Activated CD8-positive, alpha-beta memory T cell treated with anti-CD3 and anti-CD28 coated beads, Interleukin-2, amount 50 U/mL, for 1 hour (primary cell): ENCODE measurements around the gene MAD1L1.
"Not testable (repeated sequence)": the region's sequence is repeated elsewhere in the genome, so short reads cannot be mapped to it uniquely, and the experiment has no call there.

ENCODE experiments used
- DNase-seq: peaks from one replicate; pipeline ENCODE4 v3.0.0-alpha.2; 2020; ENCODE audit errors: extremely low read depth

The MAD1L1 gene

DNA sequence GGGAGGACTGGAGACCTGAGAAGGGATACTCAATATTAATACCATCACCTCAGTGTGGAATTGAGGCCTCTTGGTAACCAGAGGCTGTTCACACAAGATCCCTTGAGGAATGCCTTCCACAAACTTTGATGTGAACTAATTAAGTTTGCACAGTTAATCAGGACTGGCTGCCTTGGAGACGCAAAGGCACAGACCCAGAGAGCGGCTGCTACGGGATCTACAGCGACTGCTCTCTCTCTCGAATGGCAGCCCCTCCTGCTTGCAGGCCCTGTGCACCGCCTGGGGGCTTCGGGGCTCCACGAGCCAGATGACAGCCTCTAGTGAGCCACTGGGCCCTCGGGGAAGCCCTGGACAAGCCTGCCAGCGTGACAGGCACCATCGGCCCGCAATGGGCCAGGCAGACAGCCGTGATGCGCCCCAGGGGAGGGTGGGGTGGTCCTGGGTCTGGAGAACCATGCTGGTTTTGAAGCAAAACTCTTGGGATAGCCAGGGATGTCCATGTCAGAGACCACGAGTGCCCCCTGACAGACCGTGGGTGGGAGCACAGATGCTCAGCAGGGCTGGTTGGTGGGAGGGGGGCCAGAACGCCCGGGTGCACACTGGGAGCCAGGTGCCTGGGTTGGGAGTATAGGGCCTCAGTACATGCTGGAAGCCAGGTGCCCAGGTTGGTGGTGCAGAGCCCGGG is 367.0 kb downstream of the MAD1L1 start:
- DNase-seq, result no peak

DNA sequence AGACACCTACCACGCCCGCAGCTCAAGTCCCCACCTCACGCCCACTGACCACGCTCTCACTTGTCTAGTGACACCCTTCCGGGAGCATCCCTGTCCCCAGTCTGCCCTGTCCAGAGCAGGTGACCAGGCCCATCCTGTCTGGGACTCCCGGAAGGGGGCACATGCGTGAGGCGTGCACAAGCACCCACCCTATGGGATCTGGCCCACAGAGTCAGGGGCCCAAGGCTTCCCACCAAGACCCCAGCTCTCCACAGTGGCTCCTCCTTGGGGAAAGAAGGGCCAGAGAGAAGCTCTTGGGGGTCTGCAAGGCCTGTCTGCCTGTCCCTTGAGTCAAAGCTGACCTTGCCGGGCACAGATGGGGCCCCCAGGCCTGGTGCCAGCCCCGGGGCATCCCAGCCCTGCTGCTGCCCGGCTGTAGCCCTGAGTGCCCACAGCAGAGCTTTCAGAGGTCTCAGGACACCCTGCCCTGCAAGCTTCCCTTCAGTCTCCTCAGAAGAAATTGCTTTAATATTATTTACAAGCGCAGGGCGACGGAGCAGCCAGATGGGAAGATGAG is 367.7 kb downstream of the MAD1L1 start:
- no peak for DNase-seq

DNA sequence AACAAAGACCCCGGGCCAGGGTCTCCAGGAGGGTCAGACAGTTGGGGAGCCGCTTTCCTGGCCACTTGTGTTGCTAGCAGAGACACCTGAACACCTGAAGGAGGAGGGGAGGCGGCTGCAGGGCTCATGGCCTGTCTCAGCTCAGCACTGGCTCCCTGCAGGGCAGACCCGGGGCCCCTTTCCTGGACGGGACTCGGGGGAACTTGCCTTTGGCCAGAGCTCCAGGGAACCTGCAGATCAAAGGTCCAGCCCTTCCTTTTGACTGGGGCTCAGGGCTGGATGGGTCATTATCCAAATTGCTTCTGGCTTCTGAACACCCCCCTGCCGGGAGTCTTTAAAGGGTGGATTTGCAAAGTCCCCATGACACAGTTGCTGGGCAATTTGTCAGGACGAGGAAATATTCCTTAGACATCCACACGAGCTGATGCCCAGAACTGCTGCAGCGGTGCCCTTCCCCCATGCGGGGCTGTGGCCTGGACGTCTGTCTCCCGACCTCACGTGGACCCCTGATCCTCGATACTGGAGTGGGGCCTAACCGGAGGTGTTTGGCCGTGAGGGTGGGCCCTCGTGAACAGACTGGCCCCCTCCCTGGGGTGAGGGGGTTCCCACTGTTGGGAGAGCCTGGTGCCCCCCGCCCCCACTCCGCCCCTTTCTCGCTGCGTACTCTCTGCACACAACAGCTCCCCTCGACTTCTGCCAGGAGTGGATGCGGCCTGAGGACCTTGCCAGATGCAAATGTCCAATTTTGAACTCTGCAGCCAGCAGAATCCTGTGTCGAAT is 368.4 kb downstream of the MAD1L1 start:
- DNase-seq, result no peak

DNA sequence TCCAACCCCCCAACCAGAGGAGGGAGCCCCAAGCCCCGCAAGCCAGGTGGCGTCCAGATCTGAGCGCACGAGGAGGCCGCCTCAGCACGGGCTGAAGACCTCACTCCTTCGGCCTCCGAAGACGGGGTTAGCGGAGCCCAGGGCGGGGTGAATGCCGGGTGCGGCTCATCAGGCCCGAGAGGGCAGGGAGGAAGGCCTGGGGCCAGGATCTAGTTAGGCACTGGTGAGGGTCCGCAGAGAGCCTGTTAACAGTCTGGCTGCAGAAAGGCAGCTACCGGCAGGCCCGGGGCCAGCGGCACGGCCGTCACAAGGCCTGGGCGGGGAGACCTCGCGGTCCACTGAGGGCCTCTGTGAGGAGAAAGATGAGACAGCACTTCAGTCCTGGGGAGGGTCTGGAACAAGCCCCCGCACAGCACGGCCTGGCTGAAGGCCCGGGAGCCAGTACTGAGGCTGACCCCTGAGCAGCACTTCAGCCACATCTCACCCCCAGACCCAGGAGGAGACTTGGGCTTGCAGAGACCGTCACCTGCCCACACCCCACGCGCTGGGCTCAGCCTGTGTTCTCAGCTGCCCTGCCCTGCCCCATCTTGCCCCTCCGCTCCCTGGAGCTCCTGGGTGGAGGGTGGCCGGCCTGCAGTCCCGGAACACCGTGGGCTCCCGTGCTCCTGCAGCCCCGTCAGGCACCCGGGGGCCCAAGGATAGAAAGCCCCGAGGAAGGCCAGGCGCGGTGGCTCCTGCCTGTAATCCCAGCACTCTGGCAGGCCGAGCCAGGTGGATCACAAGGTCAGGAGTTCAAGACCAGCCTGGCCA is 369.4 kb downstream of the MAD1L1 start:
- DNase-seq, result no peak

DNA sequence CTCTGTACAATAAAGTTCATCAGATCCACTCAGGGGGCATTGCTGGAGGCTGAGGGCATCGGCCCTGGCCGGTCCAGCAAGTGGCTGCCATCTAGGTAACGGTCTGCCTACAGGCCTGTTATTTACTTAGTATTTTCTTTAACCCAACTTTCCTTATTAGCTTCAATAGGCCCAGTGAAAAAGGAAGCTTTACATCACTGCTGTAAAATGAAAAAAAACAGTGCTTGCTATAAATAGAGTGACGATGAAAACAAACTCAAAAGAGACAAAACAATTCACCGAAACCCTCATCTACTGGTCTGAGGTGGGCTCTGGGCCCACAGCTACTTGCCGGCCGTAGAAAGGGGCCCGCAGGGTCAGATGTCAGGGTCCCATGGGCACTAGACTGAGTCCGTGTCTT is 370.2 kb downstream of the MAD1L1 start:
- no peak for DNase-seq

DNA sequence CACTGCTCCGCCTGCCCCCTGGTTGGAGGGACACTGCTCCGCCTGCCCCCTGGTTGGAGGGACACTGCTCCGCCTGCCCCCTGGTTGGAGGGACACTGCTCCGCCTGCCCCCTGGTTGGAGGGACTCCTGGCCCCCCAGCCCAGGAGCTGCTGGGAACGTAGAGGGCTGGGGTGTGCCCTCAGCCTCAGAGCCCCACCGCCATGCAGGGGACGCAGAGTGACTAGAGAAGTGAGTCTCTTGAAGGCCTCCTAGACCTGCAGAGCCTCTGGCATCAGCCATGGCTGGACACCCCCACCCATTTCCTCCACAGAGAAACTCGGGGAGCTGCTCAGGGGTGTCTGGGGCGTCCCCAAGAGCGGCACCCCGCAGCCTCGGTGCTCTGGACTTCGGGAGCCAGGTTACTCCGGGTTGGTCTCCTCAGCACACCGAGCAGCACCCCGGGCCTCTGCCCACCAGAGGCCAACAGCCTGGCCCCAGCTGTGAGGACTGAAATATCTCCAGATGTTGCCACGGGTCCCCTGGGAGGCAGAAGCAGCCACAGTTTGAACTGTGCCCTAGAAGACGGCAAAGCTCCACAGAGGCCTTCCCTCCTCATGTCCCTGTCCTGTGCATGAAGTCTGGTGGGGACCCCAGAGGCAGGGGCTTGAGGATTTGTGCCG is 370.8 kb downstream of the MAD1L1 start:
- DNase-seq, result no peak

DNA sequence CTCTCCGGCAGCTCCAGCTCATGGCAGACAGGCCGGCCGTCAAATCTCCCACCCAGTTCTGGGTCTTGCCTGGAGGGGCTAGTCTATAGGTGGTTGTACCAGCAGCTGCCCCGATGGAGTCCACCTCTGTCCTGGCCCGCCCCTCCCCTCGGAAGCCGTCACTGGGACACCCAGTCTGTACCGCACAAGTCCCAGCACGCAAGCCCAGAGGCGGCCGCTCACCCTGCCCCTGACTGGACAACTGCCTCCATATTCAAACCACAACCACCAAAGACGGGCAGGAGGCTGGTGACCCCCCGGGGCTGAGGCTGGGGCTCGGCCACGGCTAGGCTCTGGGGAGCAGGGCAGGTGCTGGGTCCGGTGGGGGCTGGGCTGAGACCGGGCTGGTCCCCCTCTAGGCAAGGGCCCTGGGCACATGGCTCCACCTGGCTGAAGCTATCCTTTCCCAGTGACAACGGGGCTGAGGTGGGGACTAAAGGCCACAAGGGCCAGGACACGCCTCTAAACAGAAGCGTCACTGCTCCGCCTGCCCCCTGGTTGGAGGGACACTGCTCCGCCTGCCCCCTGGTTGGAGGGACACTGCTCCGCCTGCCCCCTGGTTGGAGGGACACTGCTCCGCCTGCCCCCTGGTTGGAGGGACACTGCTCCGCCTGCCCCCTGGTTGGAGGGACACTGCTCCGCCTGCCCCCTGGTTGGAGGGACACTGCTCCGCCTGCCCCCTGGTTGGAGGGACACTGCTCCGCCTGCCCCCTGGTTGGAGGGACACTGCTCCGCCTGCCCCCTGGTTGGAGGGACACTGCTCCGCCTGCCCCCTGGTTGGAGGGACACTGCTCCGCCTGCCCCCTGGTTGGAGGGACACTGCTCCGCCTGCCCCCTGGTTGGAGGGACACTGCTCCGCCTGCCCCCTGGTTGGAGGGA is 371.6 kb downstream of the MAD1L1 start:
- DNase-seq, result not testable (repeated sequence)

DNA sequence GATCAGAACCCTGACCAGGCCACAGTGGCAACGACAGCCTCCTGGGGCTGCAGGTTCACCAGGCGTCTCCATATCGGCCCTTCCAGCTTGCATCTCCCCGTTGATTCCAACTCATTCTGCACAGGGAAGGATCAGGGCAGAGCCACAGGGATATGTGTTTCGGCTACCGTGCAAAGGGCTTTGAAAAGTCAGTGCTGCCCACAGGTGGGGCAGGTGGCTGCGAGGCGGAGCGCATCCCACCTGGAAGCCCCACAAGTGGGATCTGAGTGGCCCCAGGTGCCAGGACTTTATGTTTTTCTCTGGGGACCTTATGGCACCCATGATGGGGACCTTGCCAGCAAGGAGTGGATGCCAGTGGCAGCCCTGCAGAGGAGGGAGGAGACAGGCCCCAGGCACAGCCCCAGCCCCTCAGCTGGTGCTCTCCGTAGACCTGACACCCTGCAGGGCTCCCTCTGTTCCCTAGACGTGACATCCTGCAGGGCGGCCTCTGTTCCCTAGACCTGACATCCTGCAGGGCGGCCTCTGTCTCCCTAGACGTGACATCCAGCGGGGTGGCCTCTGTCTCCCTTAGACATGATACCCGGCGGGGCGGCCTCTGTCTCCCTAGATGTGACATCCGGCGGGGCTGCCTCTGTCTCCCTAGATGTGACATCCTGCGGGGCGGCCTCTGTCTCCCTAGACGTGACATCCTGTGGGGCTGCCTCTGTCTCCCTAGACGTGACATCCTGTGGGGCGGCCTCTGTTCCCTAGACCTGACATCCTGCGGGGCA is 373.3 kb downstream of the MAD1L1 start:
- DNase-seq, result no peak

DNA sequence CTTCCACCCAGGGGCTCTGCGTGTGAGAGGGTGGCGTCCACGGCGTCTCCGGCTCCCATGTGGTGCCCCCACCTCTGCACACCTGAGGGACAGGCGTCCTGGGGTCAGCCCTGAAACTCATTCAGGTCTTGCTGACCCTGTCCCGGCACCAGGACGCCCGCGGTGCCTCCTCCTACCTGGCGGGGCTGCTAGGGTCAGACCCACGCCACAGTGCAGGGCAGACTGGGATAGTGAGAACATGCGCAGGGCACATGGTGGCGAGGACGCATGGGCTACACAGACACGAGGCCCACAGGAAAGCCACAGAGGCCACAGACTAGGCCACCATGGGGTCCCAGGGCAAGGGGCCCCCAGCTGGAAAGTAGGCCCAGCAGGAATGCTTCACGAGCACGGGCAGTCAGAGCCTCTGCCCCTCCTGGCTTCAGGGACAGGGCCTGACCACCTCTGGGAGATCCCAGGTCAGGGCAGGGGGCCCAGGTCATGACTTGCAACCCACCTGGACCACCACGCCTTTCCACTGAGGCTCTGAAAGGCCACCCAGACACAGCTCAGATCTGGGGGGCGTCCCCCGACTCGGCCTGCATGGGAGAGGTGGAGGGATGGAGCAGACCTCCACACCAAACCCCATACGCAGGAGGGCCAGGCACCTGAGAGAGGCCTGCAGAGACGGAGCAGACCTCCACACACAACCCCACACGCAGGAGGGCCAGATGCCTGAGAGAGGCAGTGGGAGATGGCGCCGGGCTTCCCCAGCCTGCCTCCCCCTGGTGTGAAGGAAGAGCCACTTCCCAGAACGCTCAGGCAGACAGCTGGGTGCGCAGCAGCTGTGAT is 374.1 kb downstream of the MAD1L1 start:
- no peak for DNase-seq

DNA sequence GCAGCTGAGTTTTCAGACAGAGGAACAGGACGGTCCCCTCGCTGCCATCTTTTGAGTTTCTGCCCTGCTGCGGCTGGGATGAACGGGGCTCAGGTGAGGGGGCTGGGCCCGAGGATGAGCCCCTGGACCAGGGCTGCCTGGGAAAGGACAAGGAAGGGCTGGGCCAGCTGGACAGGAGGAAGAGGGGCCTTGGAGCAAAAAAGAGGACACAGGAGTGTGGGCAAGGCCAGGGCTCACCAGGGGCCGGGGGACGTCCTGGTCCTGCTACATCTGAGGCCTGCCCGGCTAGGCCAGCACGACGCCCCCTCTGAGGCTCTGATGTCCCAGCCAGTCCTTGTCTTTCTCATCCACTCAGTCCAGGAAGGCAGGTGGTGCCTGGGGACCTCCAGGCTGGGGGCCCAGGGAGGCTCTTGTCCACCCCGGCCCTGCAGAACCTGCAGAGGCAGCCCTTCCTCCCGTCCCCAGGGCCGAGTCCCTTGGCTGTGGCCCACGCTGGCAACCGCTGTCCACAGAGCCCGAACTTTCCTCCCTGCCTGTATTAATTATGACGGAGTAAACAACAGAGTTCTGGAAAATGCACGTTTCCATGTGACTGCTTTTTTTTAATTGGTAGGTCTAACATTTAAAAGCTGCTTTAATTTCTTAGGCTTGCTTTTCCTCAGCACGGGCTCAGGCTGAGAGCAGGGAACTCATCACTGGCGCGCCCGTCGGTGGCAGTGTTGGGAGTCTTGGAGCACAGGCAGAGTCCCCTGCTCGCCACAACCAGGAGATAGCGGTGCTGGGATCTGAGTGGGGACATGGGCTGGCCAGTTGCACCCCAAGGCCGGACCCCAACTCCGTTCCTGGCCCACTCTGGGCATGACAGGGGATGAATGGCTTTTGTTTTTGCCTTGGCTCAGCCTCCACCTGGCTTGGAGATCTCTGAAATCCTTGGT is 375.0 kb downstream of the MAD1L1 start:
- no peak for DNase-seq

DNA sequence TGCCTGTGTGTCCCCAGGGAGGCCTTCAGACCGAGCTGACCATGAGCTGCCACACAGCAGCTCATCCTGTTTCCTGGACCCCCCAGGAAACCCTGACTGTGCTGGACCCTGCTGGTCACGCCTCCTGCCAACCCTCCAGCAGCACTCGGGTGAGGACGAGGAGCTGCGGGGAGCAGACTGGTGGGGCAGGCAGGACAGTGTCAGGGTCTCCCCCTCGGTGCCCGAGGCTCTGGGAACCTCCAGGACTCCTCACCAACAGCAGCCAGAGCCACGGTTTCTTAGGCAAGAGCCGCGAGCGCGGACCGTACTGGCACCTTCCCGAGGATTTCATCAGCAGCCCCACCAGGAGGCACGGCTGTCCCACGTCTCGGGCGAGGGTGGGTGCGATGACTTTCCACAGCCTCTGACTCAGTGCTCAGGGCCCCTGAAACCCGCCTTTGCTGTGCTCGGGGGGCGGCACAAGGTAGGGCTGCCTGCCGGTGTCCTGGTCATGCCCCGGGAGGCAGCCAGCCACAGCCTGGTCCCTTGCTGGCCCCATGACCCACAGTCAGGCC is 375.8 kb downstream of the MAD1L1 start:
- no peak for DNase-seq

DNA sequence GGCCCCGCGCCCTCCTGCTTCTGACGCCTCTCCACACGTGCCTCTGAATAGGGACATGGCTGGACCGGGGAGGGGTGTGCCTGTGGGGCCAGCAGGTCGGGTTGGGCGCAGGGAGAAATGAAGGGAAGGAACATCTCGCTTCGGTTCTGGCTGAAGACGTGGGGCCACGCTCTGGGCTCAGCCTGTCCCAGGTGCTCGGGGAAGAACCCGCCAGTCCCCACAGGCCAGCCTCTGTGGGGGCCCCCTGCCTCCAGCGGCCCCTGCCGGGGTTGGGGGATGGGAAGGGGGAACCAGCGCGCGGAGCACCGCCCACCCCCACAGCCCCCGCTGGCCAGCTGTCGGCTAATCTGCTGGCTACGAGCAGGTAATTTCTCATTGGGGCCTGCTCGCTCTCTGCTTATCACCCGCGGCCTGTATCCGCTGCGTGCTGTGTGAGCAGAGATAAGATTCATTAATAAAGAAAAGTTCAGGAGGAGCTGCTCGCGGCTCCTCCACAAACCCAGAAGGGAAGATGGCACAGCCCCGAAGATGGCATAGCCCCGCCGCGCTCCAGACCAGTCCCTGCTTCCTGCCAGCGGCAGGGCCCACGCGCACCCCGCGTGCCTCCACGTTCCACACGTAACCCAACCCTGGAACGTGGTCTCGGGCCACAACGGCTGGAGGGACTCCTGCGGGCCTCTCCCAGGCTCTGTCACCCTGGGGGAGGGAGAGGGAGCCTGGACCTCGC is 376.4 kb downstream of the MAD1L1 start:
- no peak for DNase-seq

DNA sequence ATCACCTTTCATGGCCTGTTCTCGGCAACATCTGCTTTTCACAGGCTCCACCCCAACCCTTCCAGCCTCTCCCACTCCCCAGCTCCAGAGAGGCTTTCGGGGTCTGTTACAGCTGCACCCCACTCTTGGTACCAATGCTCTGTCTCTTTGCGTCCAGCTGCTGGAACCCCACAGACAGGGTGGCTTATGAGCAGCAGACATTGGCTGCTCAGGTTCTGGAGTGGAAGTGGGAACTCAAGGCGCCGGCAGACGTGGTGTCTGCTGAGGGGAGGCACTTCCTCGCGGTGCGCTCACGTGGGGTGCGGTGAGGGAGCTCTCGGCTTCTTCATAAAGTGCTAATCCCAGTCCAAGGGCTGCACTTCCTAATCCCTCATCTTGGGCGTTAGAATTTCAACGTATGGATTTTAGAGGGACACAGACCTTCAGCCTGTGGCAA is 377.0 kb downstream of the MAD1L1 start:
- no peak for DNase-seq

DNA sequence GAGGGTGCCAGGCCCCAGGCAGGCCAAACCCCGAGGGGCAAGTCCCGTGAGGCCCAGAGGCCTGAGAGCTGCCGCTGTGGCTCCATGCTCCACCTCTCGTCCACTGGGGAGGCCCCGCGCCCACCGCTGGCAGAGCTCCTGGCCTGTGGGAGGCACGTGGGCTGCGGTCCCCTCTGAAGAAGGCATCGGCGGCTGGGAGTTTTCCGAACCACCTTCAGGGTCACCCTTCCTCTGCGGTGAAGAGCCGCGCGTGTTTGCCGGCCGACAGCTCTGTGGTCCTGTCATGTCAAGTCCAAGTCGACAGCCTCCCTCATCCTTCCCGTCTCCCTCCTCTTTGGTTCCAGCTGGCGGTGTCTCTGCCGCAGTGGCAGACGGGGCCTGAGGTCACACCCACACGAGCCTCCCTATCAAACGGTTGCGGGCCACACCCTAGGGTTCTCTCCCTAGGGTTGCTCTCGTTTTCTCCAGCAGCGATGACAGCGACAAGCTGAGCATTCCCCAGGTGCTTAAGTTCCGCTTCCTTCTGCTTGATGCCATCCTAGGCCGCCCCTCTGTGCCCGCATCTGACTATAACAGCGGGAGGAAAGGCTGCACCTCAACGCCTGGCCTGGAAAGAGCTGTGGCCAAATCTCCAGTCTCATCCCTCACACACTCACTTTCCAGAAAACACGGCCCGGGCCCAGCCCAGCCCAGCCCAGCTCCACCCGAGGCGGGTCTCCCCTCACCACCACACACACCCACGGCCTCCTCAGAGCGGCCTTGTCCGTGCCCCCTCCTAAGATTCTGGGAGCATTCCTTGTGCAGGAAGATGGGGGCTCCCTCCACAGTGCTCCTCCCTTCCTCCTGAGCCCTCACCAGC is 377.6 kb downstream of the MAD1L1 start:
- no peak for DNase-seq

DNA sequence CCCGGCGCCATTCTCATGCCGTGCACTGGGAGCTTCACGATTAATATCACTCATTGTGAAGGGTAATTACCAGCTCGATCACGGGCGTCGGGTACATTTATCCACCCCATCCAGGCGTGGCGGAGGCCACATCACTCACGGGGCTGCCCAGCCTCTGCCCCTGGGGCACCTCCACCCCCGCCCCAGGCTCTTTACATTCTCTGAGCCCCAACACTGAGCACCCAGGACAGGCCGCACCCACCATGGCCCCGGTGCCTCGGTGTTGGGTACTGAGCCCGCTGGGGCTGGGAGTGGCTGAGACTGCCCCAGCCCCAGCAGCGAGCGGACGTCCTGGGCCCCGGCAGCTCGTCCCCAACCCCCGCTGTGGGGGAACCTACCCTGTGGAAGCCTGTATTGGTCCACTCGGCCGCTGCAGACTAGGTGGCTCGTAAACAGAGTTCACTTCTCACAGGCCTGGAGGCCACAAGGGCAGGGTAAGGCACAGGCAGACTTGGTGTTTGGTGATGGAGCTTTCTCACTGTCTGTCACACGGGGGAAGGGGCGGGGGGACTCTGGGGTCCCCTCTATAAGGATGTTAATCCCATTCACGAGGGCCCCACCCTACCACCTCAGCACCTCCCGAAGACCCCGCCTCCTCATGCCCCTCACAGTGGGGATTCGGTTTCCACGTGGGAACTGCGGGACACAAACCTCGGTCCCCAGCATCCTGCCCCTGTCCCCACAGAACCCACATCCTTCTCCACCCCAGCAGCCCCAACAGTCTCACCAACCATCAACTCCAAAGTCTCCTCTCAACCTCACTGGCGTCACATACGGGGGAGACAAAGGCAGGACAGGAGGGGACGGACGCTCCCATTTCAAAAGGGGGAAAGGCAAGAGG is 378.5 kb downstream of the MAD1L1 start:
- no peak for DNase-seq
